HepG2 (cell line): Measurements from ENCODE around the gene UBE2R2. TPM values are rescaled to one million over a fixed set of nuclear protein-coding genes. Genes with fewer than 3 reads are reported as not detected.

Source experiments
- ATAC-seq: fragments of 200-7000 bp; cut with Tn5 transposase; 3 replicates; pipeline ENCODE4 v1.9.1; 2020; ENCODE audit warnings: mild to moderate bottlenecking, moderate library complexity
- BruUV-seq: library from RNA; stranded (reverse); fragments of 400-500 nt; replicated peaks from 2 replicates; lab custom pipeline; 2021; lab: Mats Ljungman, UMichigan
- CTCF ChIA-PET: fragments of 300-600 bp; formaldehyde crosslinking; extraction: SDS; loops from one replicate; lab custom pipeline; 2021; ENCODE audit warnings: low total read pairs, inconsistent platforms, low intra/inter-chr PET ratio; lab: Yijun Ruan, JAX
- POLR2A ChIA-PET: fragments of 350-600 bp; sonication (Branson Sonifier 250); formaldehyde crosslinking; loops from one replicate; lab custom pipeline; 2020; ENCODE audit warnings: antibody characterized with exemption, inconsistent platforms; lab: Yijun Ruan, JAX
- DNase-seq: peaks from one replicate; pipeline ENCODE4 v3.0.0-alpha.2; 2015; ENCODE audit warnings: low spot score
- FAIRE-seq: peaks from 3 replicates; lab custom pipeline; 2011; peaks lifted over from hg19 to GRCh38; lab: Jason Lieb, UNC
- H2AFZ ChIP-seq: one replicate; pipeline ENCODE4 v1.6.1; 2011; ENCODE audit warnings: low read length, inconsistent platforms
- H3K27ac ChIP-seq: fragments of 300-600 bp; 3 replicates; pipeline ENCODE4 v1.8.0; 2011; ENCODE audit warnings: mixed run types, mild to moderate bottlenecking, mixed read lengths, low read length, inconsistent platforms; ENCODE audit not compliant: insufficient read depth; ENCODE audit errors: extremely low read length
- H3K27me3 ChIP-seq, 2 experiments: fragments of 200-600 bp in 1 of 2; 2 replicates in 1 of 2; 3 replicates in 1 of 2; pipeline versions ENCODE4 v1.6.0 to v1.8.0; 2011; ENCODE audit warnings: low read length in 2 of 2, mild to moderate bottlenecking in 2 of 2, moderate library complexity in 2 of 2, inconsistent platforms in 1 of 2; ENCODE audit not compliant: insufficient read depth in 2 of 2, control insufficient read depth in 1 of 2
- H3K36me3 ChIP-seq, 2 experiments: fragments of 200-600 bp in 1 of 2; replicated peaks in 1 of 2; 2 replicates in 1 of 2; 3 replicates in 1 of 2; pipeline versions ENCODE4 v1.5.1 to v1.8.0; 2011; ENCODE audit warnings: low read length in 2 of 2, inconsistent platforms in 1 of 2; ENCODE audit not compliant: insufficient read depth in 2 of 2, control insufficient read depth in 1 of 2
- H3K4me1 ChIP-seq: 2 replicates; pipeline ENCODE4 v1.5.1; 2012; ENCODE audit warnings: low read length, inconsistent platforms; ENCODE audit not compliant: insufficient read depth
- H3K4me2 ChIP-seq: 2 replicates; pipeline ENCODE4 v1.6.0; 2011; ENCODE audit warnings: low read depth, low read length, inconsistent platforms
- H3K4me3 ChIP-seq, 3 experiments: fragments of 200-600 bp in 1 of 3; sonication (generic), shearing (Covaris generic) in 1 of 3; replicated peaks in 1 of 3; 2 replicates each; pipeline ENCODE4 v1.5.1; 2011 to 2016; ENCODE audit warnings: low read length in 3 of 3, inconsistent platforms in 2 of 3, low read depth in 2 of 3, mild to moderate bottlenecking in 2 of 3, control low read depth in 1 of 3, mixed read lengths in 1 of 3; ENCODE audit not compliant: insufficient read depth in 1 of 3
- H3K79me2 ChIP-seq: one replicate; pipeline ENCODE4 v1.6.1; 2011; ENCODE audit warnings: low read length, inconsistent platforms; ENCODE audit not compliant: insufficient read depth
- H3K9ac ChIP-seq: 2 replicates; pipeline ENCODE4 v1.6.0; 2011; ENCODE audit warnings: mild to moderate bottlenecking, low read depth, low read length, inconsistent platforms; ENCODE audit not compliant: insufficient read depth
- H3K9me3 ChIP-seq: 2 replicates; pipeline ENCODE4 v1.5.1; 2012; ENCODE audit warnings: mild to moderate bottlenecking, low read length
- H4K20me1 ChIP-seq: 2 replicates; pipeline ENCODE4 v1.6.0; 2011; ENCODE audit warnings: inconsistent platforms, mild to moderate bottlenecking, low read length, moderate library complexity; ENCODE audit not compliant: insufficient read depth
- ARNT2 ChIP-seq: sonication (generic); formaldehyde crosslinking; IDR thresholded peaks from 2 replicates; pipeline ENCODE4 v1.8.0; 2022; ENCODE audit warnings: mild to moderate bottlenecking, low read depth, missing genetic modification reagents, moderate library complexity
- FOSL1 ChIP-seq: sonication (generic); formaldehyde crosslinking; IDR thresholded peaks from 2 replicates; pipeline ENCODE4 v1.9.0; 2021; ENCODE audit warnings: missing genetic modification reagents, borderline replicate concordance
- HIVEP1 ChIP-seq: sonication (generic); formaldehyde crosslinking; IDR thresholded peaks from 2 replicates; pipeline ENCODE4 v1.4.0; 2020; ENCODE audit warnings: mild to moderate bottlenecking, missing genetic modification reagents
- KIAA2018 ChIP-seq: sonication (generic); formaldehyde crosslinking; IDR thresholded peaks from 2 replicates; pipeline ENCODE4 v1.5.0; 2020; ENCODE audit warnings: mild to moderate bottlenecking, missing genetic modification reagents, borderline replicate concordance
- TCF7 ChIP-seq: sonication (generic); IDR thresholded peaks from 2 replicates; pipeline ENCODE4 v1.6.1; 2016; ENCODE audit warnings: antibody characterized with exemption, low read depth
- ZNF12 ChIP-seq: sonication (generic); formaldehyde crosslinking; IDR thresholded peaks from 2 replicates; pipeline ENCODE4 v1.5.0; 2020; ENCODE audit warnings: missing genetic modification reagents
- ZNF121 ChIP-seq: sonication (generic); formaldehyde crosslinking; IDR thresholded peaks from 2 replicates; pipeline ENCODE4 v1.5.0; 2020; ENCODE audit warnings: mild to moderate bottlenecking, missing genetic modification reagents
- ZNF124 ChIP-seq: sonication (generic); formaldehyde crosslinking; IDR thresholded peaks from 2 replicates; pipeline ENCODE4 v1.4.0; 2020; ENCODE audit warnings: missing genetic modification reagents
- ZNF7 ChIP-seq: IDR thresholded peaks from 2 replicates; pipeline ENCODE4 v1.6.1; 2016; ENCODE audit warnings: missing biosample characterization, missing genetic modification reagents
- ZSCAN9 ChIP-seq: IDR thresholded peaks from 2 replicates; pipeline ENCODE4 v1.6.1; 2016; ENCODE audit warnings: borderline replicate concordance
- in situ Hi-C: cut with HindIII; loops from 2 replicates; pipeline ENCODE4 v1.10.0; 2017; ENCODE audit warnings: low pct_unique_long_range_greater_than_20kb; ENCODE audit not compliant: extremely low pct_ligation_motif_present
- intact Hi-C: fragments of 100-400 bp; cut with micrococcal nuclease; formaldehyde crosslinking; loops from one replicate; pipeline ENCODE4 v1.10.0; 2022; ENCODE audit not compliant: unreplicated experiment
- polyA plus RNA-seq, 8 experiments: library from polyadenylated mRNA; depleted of rRNA in 3 of 8; stranded (reverse) in 7 of 8; unstranded in 1 of 8; fragments of >200 nt; fragmentation: Illumina TruSeq in 4 of 8; extraction: Trizol in 4 of 8; gene quantifications; 2 replicates each; pipeline versions ENCODE4 v1.2.1 to v1.2.3, GENCODE V29; 2011 to 2016; ENCODE audit warnings: low read depth in 4 of 8, missing spikeins in 1 of 8, mixed read lengths in 1 of 8; ENCODE audit not compliant: insufficient read depth in 1 of 8
- total RNA-seq, 5 experiments: library from RNA; depleted of rRNA; stranded (reverse); fragments of >200 nt; fragmentation: Illumina TruSeq; extraction: Trizol; gene quantifications; 2 replicates each; pipeline ENCODE4 v1.2.3, GENCODE V29; 2016; ENCODE audit warnings: low read depth in 1 of 5
- TF ChIP-seq, protein P1 (sequence below): sonication (generic); formaldehyde crosslinking; conservative IDR thresholded peaks from 2 replicates; pipeline ENCODE4 v1.4.0; 2020; ENCODE audit warnings: missing genetic modification reagents

UBE2R2 gene
- total and polyA plus RNA-seq, 2 of the 13 experiments (the other 11 are each of a cell fraction or from before 2014, with no cell fraction given): 14.8 to 20.9 TPM

DNA sequence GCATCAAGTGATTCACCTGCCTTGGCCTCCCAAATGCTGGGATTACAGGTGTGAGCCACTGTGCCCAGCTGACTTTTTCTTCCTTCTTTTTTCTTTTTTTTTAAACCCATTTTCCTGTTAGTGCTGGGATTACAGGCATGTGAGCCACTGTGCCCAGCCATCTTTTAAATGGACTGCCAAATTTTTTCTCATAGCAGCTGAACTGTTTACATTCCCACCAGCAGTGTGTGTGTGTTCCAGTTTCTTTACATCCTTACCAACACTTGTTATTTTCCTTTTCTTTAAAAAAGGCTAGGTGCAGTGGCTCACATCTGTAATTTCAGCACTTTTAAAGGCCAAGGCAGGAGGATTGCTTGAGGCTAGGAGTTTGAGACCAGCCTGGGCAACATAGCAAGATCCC is 76.9 kb downstream of the UBE2R2 start:
- no peak overlapping the region for H3K4me3 ChIP-seq
- no peaks in the 10 kb centered on the region for H3K4me1 ChIP-seq
- H3K36me3 ChIP-seq: peaks cover 8 to 17% of the 10 kb centered on the region in 2 experiments; a peak in 4 of 5 replicates
- TF ChIP-seq ZNF12 (CRISPR knock-in tag) (0 out of 2 replicates have a peak, but pooled peaks have one; percentile 60), FOSL1 (CRISPR knock-in tag) (no peak), ARNT2 (CRISPR knock-in tag) (no peak), ZNF7 (0 out of 2 replicates have a peak, but pooled peaks have one; percentile 28)
- TF ChIP-seq, protein P1, sequence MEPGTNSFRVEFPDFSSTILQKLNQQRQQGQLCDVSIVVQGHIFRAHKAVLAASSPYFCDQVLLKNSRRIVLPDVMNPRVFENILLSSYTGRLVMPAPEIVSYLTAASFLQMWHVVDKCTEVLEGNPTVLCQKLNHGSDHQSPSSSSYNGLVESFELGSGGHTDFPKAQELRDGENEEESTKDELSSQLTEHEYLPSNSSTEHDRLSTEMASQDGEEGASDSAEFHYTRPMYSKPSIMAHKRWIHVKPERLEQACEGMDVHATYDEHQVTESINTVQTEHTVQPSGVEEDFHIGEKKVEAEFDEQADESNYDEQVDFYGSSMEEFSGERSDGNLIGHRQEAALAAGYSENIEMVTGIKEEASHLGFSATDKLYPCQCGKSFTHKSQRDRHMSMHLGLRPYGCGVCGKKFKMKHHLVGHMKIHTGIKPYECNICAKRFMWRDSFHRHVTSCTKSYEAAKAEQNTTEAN: no peak
- no peak overlapping the region for H3K9ac ChIP-seq
- H2AFZ ChIP-seq: no peak overlapping the region
- ChIA-PET CTCF (no interaction called here), POLR2A (no interaction called here)
- no peak overlapping the region for H3K4me2 ChIP-seq
- intact Hi-C loops (no loop called here), in situ Hi-C loops (no loop called here)
- DNase-seq (no peak), ATAC-seq (no peak), FAIRE-seq (no peak)
- peaks cover 47% of the 10 kb centered on the region for H3K79me2 ChIP-seq
- no TSS peak for BruUV-seq
- no peaks in the 10 kb centered on the region for H3K27me3 ChIP-seq
- H3K9me3 ChIP-seq: no peaks in the 10 kb centered on the region
- peaks cover 15% of the 10 kb centered on the region for H4K20me1 ChIP-seq
- no peak overlapping the region for H3K27ac ChIP-seq

- Histone ChIP-seq H3K9ac (no peak overlapping the region), H3K36me3 (peaks cover 8 to 18% of the 10 kb centered on the region in 2 experiments; a peak in 4 of 5 replicates), H3K4me2 (no peak overlapping the region), H2AFZ (no peak overlapping the region), H3K27me3 (no peaks in the 10 kb centered on the region), H4K20me1 (peaks cover 18% of the 10 kb centered on the region), H3K4me3 (no peak overlapping the region), H3K9me3 (no peaks in the 10 kb centered on the region), H3K27ac (no peak overlapping the region), H3K79me2 (peaks cover 45% of the 10 kb centered on the region), H3K4me1 (no peaks in the 10 kb centered on the region)
- TF ChIP-seq ZSCAN9 (CRISPR knock-in tag) (no peak), HIVEP1 (CRISPR knock-in tag) (no peak), TCF7 (no peak), ZNF121 (CRISPR knock-in tag) (peak; percentile 72; the same call in 1 of the 2 replicates), ZNF124 (no peak), KIAA2018 (CRISPR knock-in tag) (no peak)
- intact Hi-C loops (no loop called here), in situ Hi-C loops (no loop called here)
- no peak for FAIRE-seq
- ChIA-PET POLR2A (no interaction called here), CTCF (no interaction called here)
- BruUV-seq: no TSS peak
- ATAC-seq: no peak
- DNase-seq: no peak
Observed at GRCh38 chr9:33894316-33894715, 77.4 kb downstream of the UBE2R2 start.
